Epithelial cell of prostate (primary cell): ENCODE data around the gene EFNA1.

Experiments used
- DNase-seq: peaks from one replicate; pipeline ENCODE4 v3.0.0-alpha.2; 2011; ENCODE audit warnings: low read depth, low spot score
- H3K27ac ChIP-seq: fragments of 450-650 bp; 2 replicates; pipeline ENCODE4 v1.5.1; 2017; ENCODE audit warnings: mild to moderate bottlenecking

Gene EFNA1

GRCh38 chr1:155184351-155184811 is 56.7 kb downstream of the EFNA1 start:
- DNase-seq = no peak

More at GRCh38 chr1:155184351-155184811, 56.7 kb downstream of the EFNA1 start:
- H3K27ac ChIP-seq = no peak overlapping the region
